Calu3 (cell line): ENCODE measurements around the gene FRMD4B. TPM values are rescaled to one million over a fixed set of nuclear protein-coding genes. Genes with fewer than 3 reads are reported as not detected.

Experiments used
- BruUV-seq: library from RNA; stranded (reverse); fragments of 400-500 nt; replicated peaks from 2 replicates; lab custom pipeline; 2021; lab: Mats Ljungman, UMichigan
- CTCF ChIA-PET: fragments of 300-600 bp; sonication (Branson Sonifier 250); formaldehyde crosslinking; loops from one replicate; lab custom pipeline; 2022; ENCODE audit warnings: antibody characterized with exemption; lab: Charles Lee
- DNase-seq: peaks from one replicate; pipeline ENCODE4 v3.0.0; 2022
- H3K27ac Mint-ChIP-seq: one replicate; pipeline ENCODE4 v1.8.0; 2022; ENCODE audit warnings: mixed read lengths; ENCODE audit not compliant: unreplicated experiment
- H3K27me3 Mint-ChIP-seq: one replicate; pipeline ENCODE4 v1.8.0; 2022; ENCODE audit warnings: mixed read lengths; ENCODE audit not compliant: unreplicated experiment
- H3K36me3 Mint-ChIP-seq: one replicate; pipeline ENCODE4 v1.8.0; 2022; ENCODE audit warnings: mild to moderate bottlenecking, moderate library complexity, mixed read lengths; ENCODE audit not compliant: insufficient read depth, unreplicated experiment
- H3K4me1 Mint-ChIP-seq: one replicate; pipeline ENCODE4 v1.8.0; 2022; ENCODE audit warnings: mild to moderate bottlenecking, low read depth, mixed read lengths; ENCODE audit not compliant: unreplicated experiment
- H3K4me3 Mint-ChIP-seq: one replicate; pipeline ENCODE4 v1.8.0; 2022; ENCODE audit warnings: mild to moderate bottlenecking, low read depth, moderate library complexity, mixed read lengths; ENCODE audit not compliant: unreplicated experiment
- H3K9me3 Mint-ChIP-seq: one replicate; pipeline ENCODE4 v1.8.0; 2022; ENCODE audit warnings: low read depth, mixed read lengths; ENCODE audit not compliant: unreplicated experiment
- intact Hi-C: fragments of 100-400 bp; cut with micrococcal nuclease; formaldehyde crosslinking; loops from one replicate; pipeline ENCODE4 v1.10.0; 2022; ENCODE audit not compliant: unreplicated experiment
- total RNA-seq: library from RNA; stranded (reverse); gene quantifications from 2 replicates; pipeline ENCODE4 v1.2.3, GENCODE V29; 2022
- TF ChIP-seq, protein P1 (sequence below): fragments of 200-600 bp; IDR thresholded peaks from one replicate; pipeline ENCODE4 v1.8.0; 2022; ENCODE audit warnings: antibody characterized with exemption; ENCODE audit not compliant: unreplicated experiment

The FRMD4B gene
- total RNA-seq, 1 experiment from 2014 or later, result 16.7 TPM

DNA sequence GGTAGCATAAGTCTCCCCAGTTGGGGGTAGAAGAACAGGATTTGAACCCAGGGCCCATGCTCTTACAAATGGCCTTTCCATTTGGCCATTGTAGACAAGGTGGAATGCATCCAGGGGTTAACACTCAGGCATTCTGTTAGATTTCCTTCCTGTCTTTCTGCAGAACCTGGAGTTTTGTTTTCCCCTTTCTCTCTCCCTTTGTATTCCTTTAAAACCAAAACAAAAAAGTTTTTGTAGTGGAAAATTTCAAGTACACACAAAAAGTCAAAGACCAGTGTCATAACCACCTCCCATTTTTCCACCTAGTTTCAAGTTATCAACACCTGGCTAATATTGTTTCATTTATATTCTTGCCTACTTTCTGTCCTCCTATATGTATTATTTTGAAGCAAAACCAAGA lies 26.0 kb downstream of the FRMD4B start:
- Mint-ChIP-seq H3K4me3 (no peak overlapping the region), H3K9me3 (peaks cover 3% of the 10 kb centered on the region), H3K36me3 (no peaks in the 10 kb centered on the region), H3K27me3 (no peaks in the 10 kb centered on the region), H3K27ac (no peak overlapping the region), H3K4me1 (peaks cover 9% of the 10 kb centered on the region)
- intact Hi-C loops, result no loop called here
- DNase-seq, result no peak
- BruUV-seq, result no TSS peak
- CTCF ChIA-PET, result no interaction called here
- TF ChIP-seq, protein P1, sequence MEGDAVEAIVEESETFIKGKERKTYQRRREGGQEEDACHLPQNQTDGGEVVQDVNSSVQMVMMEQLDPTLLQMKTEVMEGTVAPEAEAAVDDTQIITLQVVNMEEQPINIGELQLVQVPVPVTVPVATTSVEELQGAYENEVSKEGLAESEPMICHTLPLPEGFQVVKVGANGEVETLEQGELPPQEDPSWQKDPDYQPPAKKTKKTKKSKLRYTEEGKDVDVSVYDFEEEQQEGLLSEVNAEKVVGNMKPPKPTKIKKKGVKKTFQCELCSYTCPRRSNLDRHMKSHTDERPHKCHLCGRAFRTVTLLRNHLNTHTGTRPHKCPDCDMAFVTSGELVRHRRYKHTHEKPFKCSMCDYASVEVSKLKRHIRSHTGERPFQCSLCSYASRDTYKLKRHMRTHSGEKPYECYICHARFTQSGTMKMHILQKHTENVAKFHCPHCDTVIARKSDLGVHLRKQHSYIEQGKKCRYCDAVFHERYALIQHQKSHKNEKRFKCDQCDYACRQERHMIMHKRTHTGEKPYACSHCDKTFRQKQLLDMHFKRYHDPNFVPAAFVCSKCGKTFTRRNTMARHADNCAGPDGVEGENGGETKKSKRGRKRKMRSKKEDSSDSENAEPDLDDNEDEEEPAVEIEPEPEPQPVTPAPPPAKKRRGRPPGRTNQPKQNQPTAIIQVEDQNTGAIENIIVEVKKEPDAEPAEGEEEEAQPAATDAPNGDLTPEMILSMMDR, result no peak

DNA sequence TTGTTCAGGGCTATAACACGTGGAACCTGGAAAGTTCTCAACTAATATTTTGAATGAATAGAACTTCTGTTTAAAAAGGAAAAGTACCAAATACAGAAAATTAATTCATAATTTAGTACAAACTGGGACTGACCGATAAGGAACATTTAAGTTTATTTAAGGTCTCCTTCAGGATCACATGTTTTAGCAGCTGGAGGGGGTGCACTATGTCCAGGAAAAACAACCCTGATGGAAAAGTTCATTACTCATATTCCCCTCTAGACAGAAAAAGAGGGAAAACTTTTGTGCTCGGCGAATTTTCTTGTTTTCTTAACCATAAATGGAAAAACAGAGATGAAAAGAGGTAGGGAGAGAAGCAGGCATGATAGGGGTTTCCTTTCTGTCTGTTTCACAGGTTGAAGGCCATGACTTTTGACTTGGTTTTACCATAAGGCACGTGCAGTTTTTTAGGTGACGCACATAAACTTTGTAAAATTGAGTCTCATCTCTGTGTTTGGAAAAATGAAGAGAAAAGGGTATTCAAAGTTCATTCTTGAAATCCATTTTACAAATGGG lies 26.5 kb downstream of the FRMD4B start:
- Mint-ChIP-seq H3K9me3 (peaks cover 3% of the 10 kb centered on the region), H3K4me3 (no peak overlapping the region), H3K27me3 (no peaks in the 10 kb centered on the region), H3K27ac (no peak overlapping the region), H3K4me1 (peaks cover 9% of the 10 kb centered on the region), H3K36me3 (no peaks in the 10 kb centered on the region)
- no TSS peak for BruUV-seq
- intact Hi-C loops, result no loop called here
- TF ChIP-seq, protein P1, result no peak
- DNase-seq, result no peak
- CTCF ChIA-PET, result no interaction called here

DNA sequence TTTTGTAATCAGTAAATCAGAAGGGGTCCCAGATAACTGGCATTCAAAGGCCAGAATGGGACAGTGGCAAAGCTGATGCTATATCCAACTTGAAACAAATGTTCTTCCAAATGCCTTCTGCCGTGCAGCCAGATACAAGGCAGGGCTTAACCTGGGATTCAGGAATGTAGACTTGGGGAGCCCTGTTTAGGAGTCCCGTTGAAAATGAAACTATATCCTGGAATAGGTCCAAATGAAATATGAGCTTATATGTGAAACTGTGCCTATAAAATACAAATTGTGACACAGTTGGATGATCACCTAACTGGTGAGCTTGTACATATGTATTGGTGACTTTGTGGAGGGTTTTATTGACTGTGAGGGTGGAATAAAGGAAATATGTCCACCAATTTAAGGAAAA lies 28.7 kb downstream of the FRMD4B start:
- no peak for DNase-seq
- H3K4me3 Mint-ChIP-seq, result no peak overlapping the region
- no peak overlapping the region for H3K27ac Mint-ChIP-seq
- TF ChIP-seq, protein P1, result no peak
- peaks cover 9% of the 10 kb centered on the region for H3K4me1 Mint-ChIP-seq
- BruUV-seq, result no TSS peak
- H3K27me3 Mint-ChIP-seq, result no peaks in the 10 kb centered on the region
- H3K9me3 Mint-ChIP-seq, result peaks cover 3% of the 10 kb centered on the region
- CTCF ChIA-PET, result no interaction called here
- H3K36me3 Mint-ChIP-seq, result no peaks in the 10 kb centered on the region
- intact Hi-C loops, result no loop called here

DNA sequence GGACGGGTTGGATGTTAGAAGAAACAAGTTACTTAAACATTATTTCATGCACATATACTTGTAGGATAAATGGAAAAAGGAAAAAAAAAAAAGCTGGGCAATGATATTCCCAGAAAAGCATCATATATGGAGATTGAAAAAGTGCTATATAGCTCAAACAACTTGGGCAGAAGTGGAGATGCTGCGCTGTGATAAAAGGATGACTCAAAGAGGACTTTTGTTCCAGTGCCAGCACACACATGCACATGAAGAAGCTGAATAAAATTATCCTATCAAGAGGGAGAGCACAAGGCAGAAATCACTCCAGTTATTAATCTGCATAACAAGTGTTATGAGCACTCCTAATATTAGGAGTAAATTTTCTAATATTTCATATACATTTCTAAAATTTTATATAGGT lies 30.9 kb downstream of the FRMD4B start:
- no peak for DNase-seq
- TF ChIP-seq, protein P1, result no peak
- intact Hi-C loops, result no loop called here
- Mint-ChIP-seq H3K4me1 (peaks cover 9% of the 10 kb centered on the region), H3K9me3 (peaks cover 3% of the 10 kb centered on the region), H3K27ac (no peak overlapping the region), H3K36me3 (no peaks in the 10 kb centered on the region), H3K27me3 (no peaks in the 10 kb centered on the region), H3K4me3 (no peak overlapping the region)
- CTCF ChIA-PET, result no interaction called here
- no TSS peak for BruUV-seq
